Right lobe of liver (tissue), 4 donors: ENCODE results near the gene PLXNB2.

Experiments used
- CTCF ChIP-seq, 4 donors: fragments of 200-600 bp in 3 of 4; fragments of 450-650 bp in 1 of 4; IDR thresholded peaks; one replicate each; pipeline versions ENCODE4 v1.5.1 to v1.8.0; 2016 to 2022; ENCODE audit warnings: antibody characterized with exemption in 4 of 4, mild to moderate bottlenecking in 2 of 4
- POLR2A ChIP-seq: fragments of 450-650 bp; IDR thresholded peaks from one replicate; pipeline ENCODE4 v1.6.1; 2017; ENCODE audit warnings: antibody characterized with exemption, mild to moderate bottlenecking
- donor health status: DM: no; HTN: no; CAD: no.
- donor health status: DM: no; HTN: no; CAD: no.
- donor health status: DM: no; HTN: yes; CAD: no.

DNA sequence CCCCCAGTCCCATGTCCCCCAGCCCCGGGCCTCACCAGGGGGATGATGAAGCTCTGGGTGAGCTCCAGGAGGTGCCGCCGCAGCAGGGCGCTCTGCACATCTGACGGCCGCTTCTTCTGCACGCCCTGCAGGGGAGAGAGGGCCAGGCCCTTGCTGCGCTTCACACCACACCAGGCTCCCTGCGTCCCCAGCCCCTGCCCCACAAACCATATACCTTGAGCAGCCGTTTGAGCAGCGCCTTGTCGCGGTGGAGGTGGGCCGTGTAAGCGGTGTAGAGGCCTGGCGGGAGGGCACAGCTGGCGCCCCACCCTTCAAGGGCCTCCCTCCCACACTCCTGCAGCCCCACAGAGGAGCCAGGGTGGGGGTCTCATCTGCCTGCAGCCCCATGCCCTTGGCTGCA lies 6.2 kb upstream of the PLXNB2 start:
- no peak for TF ChIP-seq POLR2A
- TF ChIP-seq CTCF (IDR thresholded peaks at IDR 0.05): no peak
